ENCODE measurements around the gene RRP1.
"Not testable (repeated sequence)": the region's sequence is repeated elsewhere in the genome, so short reads cannot be mapped to it uniquely, and the experiment has no call there.

GRCh38 chr21:43822741-43823140 lies 33.4 kb downstream of the RRP1 start:
- TF ChIP-seq CTCF, POLR2A (IDR thresholded peaks at IDR 0.05): not testable (repeated sequence)

All from lower leg skin (tissue), 3 donors.